ENCODE data around the gene DOCK7. TPM values are rescaled to one million over a fixed set of nuclear protein-coding genes. Genes with fewer than 3 reads are reported as not detected.

Gene DOCK7
- total RNA-seq, 1 experiment from 2014 or later: 60.8 TPM

DNA sequence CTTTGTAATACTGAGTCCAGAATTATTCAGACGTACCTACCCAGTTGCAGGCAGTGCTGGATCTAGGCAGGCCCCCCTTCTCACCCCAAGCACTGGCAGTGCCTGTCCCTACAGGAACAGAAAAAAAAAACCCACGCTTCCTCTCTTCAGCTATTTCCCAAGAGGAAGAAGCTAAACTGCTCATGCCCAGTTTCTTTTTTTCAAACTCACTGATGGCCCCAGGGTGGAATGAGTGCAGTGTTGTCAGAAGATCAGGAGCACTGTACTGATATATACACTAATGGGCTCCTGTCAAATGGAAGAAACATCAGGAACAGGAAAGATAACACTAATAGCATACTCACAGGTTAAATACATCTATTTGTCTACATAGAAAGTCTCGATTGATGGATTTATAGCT lies 28.2 kb upstream of the DOCK7 start:
- no peaks in the 10 kb centered on the region for H3K27me3 ChIP-seq (replicated peaks; ENCODE audit: insufficient read depth, low read depth, low read length, poor library complexity)
- no TSS peak for BruUV-seq (replicated peaks)
- no peak for TF ChIP-seq EZH2 (IDR thresholded peaks at IDR 0.05; ENCODE audit: borderline replicate concordance, low read depth, low read length, poor library complexity, severe bottlenecking)
- TF ChIP-seq, protein P1, sequence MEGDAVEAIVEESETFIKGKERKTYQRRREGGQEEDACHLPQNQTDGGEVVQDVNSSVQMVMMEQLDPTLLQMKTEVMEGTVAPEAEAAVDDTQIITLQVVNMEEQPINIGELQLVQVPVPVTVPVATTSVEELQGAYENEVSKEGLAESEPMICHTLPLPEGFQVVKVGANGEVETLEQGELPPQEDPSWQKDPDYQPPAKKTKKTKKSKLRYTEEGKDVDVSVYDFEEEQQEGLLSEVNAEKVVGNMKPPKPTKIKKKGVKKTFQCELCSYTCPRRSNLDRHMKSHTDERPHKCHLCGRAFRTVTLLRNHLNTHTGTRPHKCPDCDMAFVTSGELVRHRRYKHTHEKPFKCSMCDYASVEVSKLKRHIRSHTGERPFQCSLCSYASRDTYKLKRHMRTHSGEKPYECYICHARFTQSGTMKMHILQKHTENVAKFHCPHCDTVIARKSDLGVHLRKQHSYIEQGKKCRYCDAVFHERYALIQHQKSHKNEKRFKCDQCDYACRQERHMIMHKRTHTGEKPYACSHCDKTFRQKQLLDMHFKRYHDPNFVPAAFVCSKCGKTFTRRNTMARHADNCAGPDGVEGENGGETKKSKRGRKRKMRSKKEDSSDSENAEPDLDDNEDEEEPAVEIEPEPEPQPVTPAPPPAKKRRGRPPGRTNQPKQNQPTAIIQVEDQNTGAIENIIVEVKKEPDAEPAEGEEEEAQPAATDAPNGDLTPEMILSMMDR (conservative IDR thresholded peaks at IDR 0.05; ENCODE audit: low read depth, low read length): no peak
- ChIA-PET POLR2A (ENCODE audit: low non-redundant PET) (no interaction called here), CTCF (no interaction called here)
- H3K4me1 ChIP-seq (ENCODE audit: insufficient read depth, low read length, poor library complexity, severe bottlenecking): peaks cover 12% of the 10 kb centered on the region
- intact Hi-C loops (cut with micrococcal nuclease; ENCODE audit: unreplicated experiment): no loop called here
- H3K36me3 ChIP-seq (ENCODE audit: insufficient read depth, low read length, poor library complexity, severe bottlenecking): no peaks in the 10 kb centered on the region
- H3K4me3 ChIP-seq (ENCODE audit: low read depth, low read length, poor library complexity, severe bottlenecking): no peak overlapping the region
- H3K27ac ChIP-seq (ENCODE audit: low read depth, low read length, poor library complexity, severe bottlenecking): no peak overlapping the region
- no peak for DNase-seq (ENCODE audit: low spot score)
- H3K9me3 ChIP-seq (ENCODE audit: low read depth, low read length, poor library complexity, severe bottlenecking): no peaks in the 10 kb centered on the region

DNA sequence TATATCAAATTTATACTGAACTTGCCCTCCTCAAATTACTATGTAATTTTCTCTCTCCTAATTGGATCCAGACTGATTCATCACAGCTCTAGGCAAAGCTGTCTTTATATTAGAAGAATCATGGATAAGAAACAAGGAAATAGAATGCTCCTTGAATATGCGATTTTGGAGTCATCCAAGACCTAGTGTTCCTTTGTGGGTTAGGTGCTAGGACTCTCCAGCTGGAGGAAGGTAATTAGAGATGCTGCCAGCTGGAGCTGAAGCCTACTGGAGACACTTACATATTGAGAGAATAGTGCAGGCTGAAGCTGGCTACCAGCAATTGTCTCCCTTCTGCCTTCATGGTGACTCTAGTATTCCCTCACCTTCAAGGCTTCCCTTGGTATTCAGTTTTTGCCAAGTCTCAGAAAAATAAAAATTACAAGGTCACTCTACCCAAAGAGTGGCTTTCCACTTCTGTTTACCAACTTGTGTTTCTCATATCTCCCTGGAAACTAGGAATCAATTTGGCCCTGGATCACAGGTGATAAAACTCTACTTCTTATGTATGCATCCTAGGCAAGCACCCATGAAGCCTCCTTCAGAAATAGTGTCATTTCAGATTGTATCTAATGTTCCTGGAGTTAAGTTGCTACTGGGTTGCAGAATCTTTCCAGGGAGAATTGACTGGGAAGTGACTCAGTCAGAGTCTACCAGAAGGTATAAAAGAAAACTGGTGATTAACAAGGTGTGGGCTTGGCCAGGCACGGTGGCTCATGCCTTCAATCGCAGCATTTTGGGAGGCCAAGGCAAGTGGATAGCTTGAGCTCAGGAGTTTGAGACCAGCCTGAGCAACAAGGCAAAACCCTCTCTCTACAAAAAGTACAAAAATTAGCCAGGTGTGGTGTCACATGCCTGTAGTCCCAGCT lies 24.4 kb upstream of the DOCK7 start:
- intact Hi-C loops (cut with micrococcal nuclease; ENCODE audit: unreplicated experiment): no loop called here
- Histone ChIP-seq H3K36me3 (ENCODE audit: insufficient read depth, low read length, poor library complexity, severe bottlenecking) (no peaks in the 10 kb centered on the region), H3K27me3 (replicated peaks; ENCODE audit: insufficient read depth, low read depth, low read length, poor library complexity) (no peaks in the 10 kb centered on the region), H3K4me3 (ENCODE audit: low read depth, low read length, poor library complexity, severe bottlenecking) (no peak overlapping the region), H3K27ac (ENCODE audit: low read depth, low read length, poor library complexity, severe bottlenecking) (no peak overlapping the region), H3K9me3 (ENCODE audit: low read depth, low read length, poor library complexity, severe bottlenecking) (no peaks in the 10 kb centered on the region), H3K4me1 (ENCODE audit: insufficient read depth, low read length, poor library complexity, severe bottlenecking) (no peaks in the 10 kb centered on the region)
- TF ChIP-seq, protein P1 (conservative IDR thresholded peaks at IDR 0.05; ENCODE audit: low read depth, low read length): no peak
- no peak for DNase-seq (ENCODE audit: low spot score)
- CTCF ChIA-PET: no interaction called here
- BruUV-seq (replicated peaks): no TSS peak
- POLR2A ChIA-PET (ENCODE audit: low non-redundant PET): no interaction called here

DNA sequence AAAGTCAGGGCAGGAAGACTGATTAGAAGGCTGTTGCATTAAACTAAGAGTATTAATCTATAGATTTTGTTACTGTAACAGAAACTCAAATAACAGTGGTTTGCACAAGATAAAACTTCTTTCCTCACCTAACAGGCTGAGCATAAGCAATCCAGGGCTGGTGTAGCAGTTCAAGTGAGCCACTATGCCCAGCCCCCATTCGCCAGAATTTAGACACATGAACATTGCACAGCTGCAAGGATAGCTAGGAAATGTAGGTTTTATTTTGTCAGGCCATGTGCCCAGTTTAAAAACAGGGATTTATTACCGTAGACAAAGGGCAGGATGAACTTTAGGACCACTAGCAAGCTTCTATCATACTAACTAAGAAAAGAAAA lies 19.5 kb upstream of the DOCK7 start:
- Histone ChIP-seq H3K27me3 (replicated peaks; ENCODE audit: insufficient read depth, low read depth, low read length, poor library complexity) (no peaks in the 10 kb centered on the region), H3K36me3 (ENCODE audit: insufficient read depth, low read length, poor library complexity, severe bottlenecking) (no peaks in the 10 kb centered on the region), H3K4me3 (ENCODE audit: low read depth, low read length, poor library complexity, severe bottlenecking) (no peak overlapping the region), H3K9me3 (ENCODE audit: low read depth, low read length, poor library complexity, severe bottlenecking) (no peaks in the 10 kb centered on the region), H3K27ac (ENCODE audit: low read depth, low read length, poor library complexity, severe bottlenecking) (no peak overlapping the region), H3K4me1 (ENCODE audit: insufficient read depth, low read length, poor library complexity, severe bottlenecking) (no peaks in the 10 kb centered on the region)
- intact Hi-C loops (cut with micrococcal nuclease; ENCODE audit: unreplicated experiment): no loop called here
- no peak for DNase-seq (ENCODE audit: low spot score)
- CTCF ChIA-PET: no interaction called here
- BruUV-seq (replicated peaks): no TSS peak
- TF ChIP-seq, protein P1 (conservative IDR thresholded peaks at IDR 0.05; ENCODE audit: low read depth, low read length): no peak
- no peak for TF ChIP-seq EZH2 (IDR thresholded peaks at IDR 0.05; ENCODE audit: borderline replicate concordance, low read depth, low read length, poor library complexity, severe bottlenecking)
- POLR2A ChIA-PET (ENCODE audit: low non-redundant PET): no interaction called here
